K562 (cell line): ENCODE results near the gene BRD3. TPM values are rescaled to one million over a fixed set of nuclear protein-coding genes. Genes with fewer than 3 reads are reported as not detected.

Source experiments
- HMG20A ChIP-seq: fragments of 450-650 bp; formaldehyde crosslinking; conservative IDR thresholded peaks from 2 replicates; pipeline ENCODE4 v1.4.0; 2020; ENCODE audit warnings: mild to moderate bottlenecking, mixed read lengths
- RBM34 ChIP-seq: fragments of 200-400 bp; formaldehyde crosslinking; IDR thresholded peaks from 2 replicates; pipeline ENCODE4 v1.6.1; 2018; ENCODE audit warnings: low read length, borderline replicate concordance; ENCODE audit not compliant: insufficient read depth
- SOX6 ChIP-seq: fragments of 450-650 bp; IDR thresholded peaks from 2 replicates; pipeline ENCODE4 v1.6.1; 2014; ENCODE audit warnings: mild to moderate bottlenecking
- ZNF324 ChIP-seq: fragments of 250-450 bp; sonication (Bioruptor Pico); IDR thresholded peaks from 2 replicates; pipeline ENCODE4 v1.4.0; 2020; ENCODE audit warnings: mild to moderate bottlenecking
- polyA plus RNA-seq, 8 experiments: library from polyadenylated mRNA; depleted of rRNA in 4 of 8; stranded (reverse) in 5 of 8; unstranded in 3 of 8; fragments of >200 nt; fragmentation: Nextera tagmentation in 2 of 8; fragmentation: Illumina TruSeq in 1 of 8; extraction: Ambion mirVana in 2 of 8; extraction: Trizol in 1 of 8; gene quantifications; 2 replicates each; pipeline versions ENCODE4 v1.2.1 to v1.2.3, GENCODE V29; 2011 to 2014; ENCODE audit warnings: inconsistent platforms in 1 of 8, missing spikeins in 1 of 8
- total RNA-seq, 7 experiments: library from RNA; depleted of rRNA in 6 of 7; stranded (reverse); fragments of >200 nt in 6 of 7; fragmentation: Illumina TruSeq in 2 of 7; extraction: Trizol in 2 of 7; gene quantifications; 2 replicates each; pipeline versions ENCODE4 v1.2.1 to v1.2.3, GENCODE V29; 2011 to 2021; ENCODE audit warnings: low replicate concordance in 1 of 7
- TF ChIP-seq, protein P1 (sequence below): sonication (generic); formaldehyde crosslinking; IDR thresholded peaks from 2 replicates; pipeline ENCODE4 v1.8.0; 2023; ENCODE audit warnings: missing genetic modification reagents, mild to moderate bottlenecking, borderline replicate concordance
- TF ChIP-seq, protein P2 (sequence below): fragments of 450-650 bp; formaldehyde crosslinking; IDR thresholded peaks from 2 replicates; pipeline ENCODE4 v1.4.0; 2020; ENCODE audit warnings: mild to moderate bottlenecking, mixed read lengths
- TF ChIP-seq, protein P3 (sequence below): fragments of 250-450 bp; sonication (Bioruptor Pico); IDR thresholded peaks from 2 replicates; pipeline ENCODE4 v1.8.0; 2022; ENCODE audit warnings: inconsistent platforms, mild to moderate bottlenecking, moderate library complexity, borderline replicate concordance
- TF ChIP-seq, protein P4 (sequence below): fragments of 450-650 bp; IDR thresholded peaks from 2 replicates; pipeline ENCODE4 v1.6.1; 2016; ENCODE audit warnings: mild to moderate bottlenecking

The BRD3 gene
- total and polyA plus RNA-seq, 9 of the 15 experiments (the other 6 are each of a cell fraction or from before 2014, with no cell fraction given), result 0.82 to 37.1 (median 4.2) TPM

DNA sequence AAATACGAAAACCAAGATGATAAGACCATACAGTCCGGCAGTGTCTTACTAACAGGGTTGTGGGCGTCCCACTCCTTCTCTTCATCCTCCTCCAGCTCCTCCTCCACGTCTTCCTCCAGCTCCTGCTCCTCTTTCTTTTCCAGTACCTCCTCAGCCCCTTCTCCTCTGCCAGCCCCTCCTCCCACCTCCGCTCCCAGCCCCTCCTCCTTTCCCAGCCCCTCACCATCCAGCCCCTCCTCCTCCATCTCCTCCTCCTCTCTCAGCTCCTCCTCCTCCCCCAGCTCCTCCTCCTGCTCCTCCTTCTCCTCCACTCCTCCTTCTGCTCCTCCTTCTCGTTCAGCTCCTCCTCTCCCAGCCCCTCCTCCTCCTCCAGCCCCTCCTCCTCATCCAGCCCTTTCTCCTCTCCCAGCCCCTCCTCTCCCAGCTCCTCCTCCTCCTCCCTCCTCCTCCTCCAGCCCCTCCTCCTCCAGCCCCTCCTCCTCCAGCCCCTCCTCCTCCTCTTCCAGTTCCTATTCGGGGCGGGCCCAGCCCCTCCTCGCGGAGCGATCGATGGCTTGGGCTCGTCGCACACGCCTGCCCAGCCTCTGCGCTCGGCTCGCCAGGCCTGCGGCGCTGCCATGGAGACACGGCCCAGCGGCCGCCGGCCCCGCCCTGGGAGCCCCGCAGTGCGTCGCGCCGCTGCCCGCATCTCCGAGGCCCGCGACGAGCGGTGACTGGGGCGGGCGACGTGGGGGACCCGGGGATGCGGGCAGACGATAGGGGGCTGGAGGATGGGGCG lies 42.8 kb downstream of the BRD3 start, which contains the start of gene BRD3OS (continued):
- TF ChIP-seq, protein P1, sequence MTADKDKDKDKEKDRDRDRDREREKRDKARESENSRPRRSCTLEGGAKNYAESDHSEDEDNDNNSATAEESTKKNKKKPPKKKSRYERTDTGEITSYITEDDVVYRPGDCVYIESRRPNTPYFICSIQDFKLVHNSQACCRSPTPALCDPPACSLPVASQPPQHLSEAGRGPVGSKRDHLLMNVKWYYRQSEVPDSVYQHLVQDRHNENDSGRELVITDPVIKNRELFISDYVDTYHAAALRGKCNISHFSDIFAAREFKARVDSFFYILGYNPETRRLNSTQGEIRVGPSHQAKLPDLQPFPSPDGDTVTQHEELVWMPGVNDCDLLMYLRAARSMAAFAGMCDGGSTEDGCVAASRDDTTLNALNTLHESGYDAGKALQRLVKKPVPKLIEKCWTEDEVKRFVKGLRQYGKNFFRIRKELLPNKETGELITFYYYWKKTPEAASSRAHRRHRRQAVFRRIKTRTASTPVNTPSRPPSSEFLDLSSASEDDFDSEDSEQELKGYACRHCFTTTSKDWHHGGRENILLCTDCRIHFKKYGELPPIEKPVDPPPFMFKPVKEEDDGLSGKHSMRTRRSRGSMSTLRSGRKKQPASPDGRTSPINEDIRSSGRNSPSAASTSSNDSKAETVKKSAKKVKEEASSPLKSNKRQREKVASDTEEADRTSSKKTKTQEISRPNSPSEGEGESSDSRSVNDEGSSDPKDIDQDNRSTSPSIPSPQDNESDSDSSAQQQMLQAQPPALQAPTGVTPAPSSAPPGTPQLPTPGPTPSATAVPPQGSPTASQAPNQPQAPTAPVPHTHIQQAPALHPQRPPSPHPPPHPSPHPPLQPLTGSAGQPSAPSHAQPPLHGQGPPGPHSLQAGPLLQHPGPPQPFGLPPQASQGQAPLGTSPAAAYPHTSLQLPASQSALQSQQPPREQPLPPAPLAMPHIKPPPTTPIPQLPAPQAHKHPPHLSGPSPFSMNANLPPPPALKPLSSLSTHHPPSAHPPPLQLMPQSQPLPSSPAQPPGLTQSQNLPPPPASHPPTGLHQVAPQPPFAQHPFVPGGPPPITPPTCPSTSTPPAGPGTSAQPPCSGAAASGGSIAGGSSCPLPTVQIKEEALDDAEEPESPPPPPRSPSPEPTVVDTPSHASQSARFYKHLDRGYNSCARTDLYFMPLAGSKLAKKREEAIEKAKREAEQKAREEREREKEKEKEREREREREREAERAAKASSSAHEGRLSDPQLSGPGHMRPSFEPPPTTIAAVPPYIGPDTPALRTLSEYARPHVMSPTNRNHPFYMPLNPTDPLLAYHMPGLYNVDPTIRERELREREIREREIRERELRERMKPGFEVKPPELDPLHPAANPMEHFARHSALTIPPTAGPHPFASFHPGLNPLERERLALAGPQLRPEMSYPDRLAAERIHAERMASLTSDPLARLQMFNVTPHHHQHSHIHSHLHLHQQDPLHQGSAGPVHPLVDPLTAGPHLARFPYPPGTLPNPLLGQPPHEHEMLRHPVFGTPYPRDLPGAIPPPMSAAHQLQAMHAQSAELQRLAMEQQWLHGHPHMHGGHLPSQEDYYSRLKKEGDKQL (CRISPR knock-in tag), result no peak
- TF ChIP-seq, protein P2, sequence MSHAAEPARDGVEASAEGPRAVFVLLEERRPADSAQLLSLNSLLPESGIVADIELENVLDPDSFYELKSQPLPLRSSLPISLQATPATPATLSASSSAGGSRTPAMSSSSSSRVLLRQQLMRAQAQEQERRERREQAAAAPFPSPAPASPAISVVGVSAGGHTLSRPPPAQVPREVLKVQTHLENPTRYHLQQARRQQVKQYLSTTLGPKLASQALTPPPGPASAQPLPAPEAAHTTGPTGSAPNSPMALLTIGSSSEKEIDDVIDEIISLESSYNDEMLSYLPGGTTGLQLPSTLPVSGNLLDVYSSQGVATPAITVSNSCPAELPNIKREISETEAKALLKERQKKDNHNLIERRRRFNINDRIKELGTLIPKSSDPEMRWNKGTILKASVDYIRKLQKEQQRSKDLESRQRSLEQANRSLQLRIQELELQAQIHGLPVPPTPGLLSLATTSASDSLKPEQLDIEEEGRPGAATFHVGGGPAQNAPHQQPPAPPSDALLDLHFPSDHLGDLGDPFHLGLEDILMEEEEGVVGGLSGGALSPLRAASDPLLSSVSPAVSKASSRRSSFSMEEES, result no peak
- TF ChIP-seq, protein P3, sequence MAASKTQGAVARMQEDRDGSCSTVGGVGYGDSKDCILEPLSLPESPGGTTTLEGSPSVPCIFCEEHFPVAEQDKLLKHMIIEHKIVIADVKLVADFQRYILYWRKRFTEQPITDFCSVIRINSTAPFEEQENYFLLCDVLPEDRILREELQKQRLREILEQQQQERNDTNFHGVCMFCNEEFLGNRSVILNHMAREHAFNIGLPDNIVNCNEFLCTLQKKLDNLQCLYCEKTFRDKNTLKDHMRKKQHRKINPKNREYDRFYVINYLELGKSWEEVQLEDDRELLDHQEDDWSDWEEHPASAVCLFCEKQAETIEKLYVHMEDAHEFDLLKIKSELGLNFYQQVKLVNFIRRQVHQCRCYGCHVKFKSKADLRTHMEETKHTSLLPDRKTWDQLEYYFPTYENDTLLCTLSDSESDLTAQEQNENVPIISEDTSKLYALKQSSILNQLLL, result no peak
- TF ChIP-seq HMG20A (CRISPR knock-in tag) (no peak), ZNF324 (CRISPR knock-in tag) (no peak), RBM34 (no peak), SOX6 (no peak)
- TF ChIP-seq, protein P4, sequence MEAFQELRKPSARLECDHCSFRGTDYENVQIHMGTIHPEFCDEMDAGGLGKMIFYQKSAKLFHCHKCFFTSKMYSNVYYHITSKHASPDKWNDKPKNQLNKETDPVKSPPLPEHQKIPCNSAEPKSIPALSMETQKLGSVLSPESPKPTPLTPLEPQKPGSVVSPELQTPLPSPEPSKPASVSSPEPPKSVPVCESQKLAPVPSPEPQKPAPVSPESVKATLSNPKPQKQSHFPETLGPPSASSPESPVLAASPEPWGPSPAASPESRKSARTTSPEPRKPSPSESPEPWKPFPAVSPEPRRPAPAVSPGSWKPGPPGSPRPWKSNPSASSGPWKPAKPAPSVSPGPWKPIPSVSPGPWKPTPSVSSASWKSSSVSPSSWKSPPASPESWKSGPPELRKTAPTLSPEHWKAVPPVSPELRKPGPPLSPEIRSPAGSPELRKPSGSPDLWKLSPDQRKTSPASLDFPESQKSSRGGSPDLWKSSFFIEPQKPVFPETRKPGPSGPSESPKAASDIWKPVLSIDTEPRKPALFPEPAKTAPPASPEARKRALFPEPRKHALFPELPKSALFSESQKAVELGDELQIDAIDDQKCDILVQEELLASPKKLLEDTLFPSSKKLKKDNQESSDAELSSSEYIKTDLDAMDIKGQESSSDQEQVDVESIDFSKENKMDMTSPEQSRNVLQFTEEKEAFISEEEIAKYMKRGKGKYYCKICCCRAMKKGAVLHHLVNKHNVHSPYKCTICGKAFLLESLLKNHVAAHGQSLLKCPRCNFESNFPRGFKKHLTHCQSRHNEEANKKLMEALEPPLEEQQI, result no peak
